VCaP (cell line): ENCODE data around the gene TRAPPC11.

Source experiments
- H3K27ac ChIP-seq: fragments of 450-650 bp; 2 replicates; pipeline ENCODE4 v1.5.1; 2017
- CTCF ChIP-seq: fragments of 450-650 bp; conservative IDR thresholded peaks from 2 replicates; pipeline ENCODE4 v1.5.1; 2017; ENCODE audit warnings: mild to moderate bottlenecking, moderate library complexity

Gene TRAPPC11

GRCh38 chr4:183691006-183691405 is 31.9 kb downstream of the TRAPPC11 start:
- H3K27ac ChIP-seq: no peak overlapping the region
- no peak for TF ChIP-seq CTCF

- TF ChIP-seq CTCF: no peak
- no peak overlapping the region for H3K27ac ChIP-seq
Measured at GRCh38 chr4:183691897-183692296, 32.8 kb downstream of the TRAPPC11 start.

- TF ChIP-seq CTCF: no peak
- H3K27ac ChIP-seq: no peak overlapping the region
Measured at GRCh38 chr4:183698909-183699308, 39.8 kb downstream of the TRAPPC11 start.

- no peak overlapping the region for H3K27ac ChIP-seq
- peak; percentile 47 for TF ChIP-seq CTCF
Measured at GRCh38 chr4:183700407-183700806, 41.3 kb downstream of the TRAPPC11 start.

GRCh38 chr4:183702492-183702891 is 43.4 kb downstream of the TRAPPC11 start:
- TF ChIP-seq CTCF: no peak
- no peak overlapping the region for H3K27ac ChIP-seq

- no peak overlapping the region for H3K27ac ChIP-seq
- TF ChIP-seq CTCF: no peak
Measured at GRCh38 chr4:183714626-183715025, 55.5 kb downstream of the TRAPPC11 start.

- no peak for TF ChIP-seq CTCF
Measured at GRCh38 chr4:183716302-183716701, 57.2 kb downstream of the TRAPPC11 start.

GRCh38 chr4:183718876-183719275 is 59.8 kb downstream of the TRAPPC11 start:
- no peak overlapping the region for H3K27ac ChIP-seq

More at GRCh38 chr4:183716302-183716701, 57.2 kb downstream of the TRAPPC11 start:
- H3K27ac ChIP-seq: no peak overlapping the region

More at GRCh38 chr4:183718876-183719275, 59.8 kb downstream of the TRAPPC11 start:
- TF ChIP-seq CTCF: no peak
